Activated B cell treated with CpG ODN at 0.5 μM for 24 hours (primary cell): ENCODE data around the gene NUDT22. TPM values are rescaled to one million over a fixed set of nuclear protein-coding genes. Genes with fewer than 3 reads are reported as not detected.
A peak's percentile ranks its signal among the peaks of the same experiment; 100 is the strongest.

Source experiments
- ATAC-seq: fragments of 200-7000 bp; cut with Tn5 transposase; one replicate; pipeline ENCODE4 v1.10.0; 2021; ENCODE audit warnings: low read depth, mild to moderate bottlenecking, moderate library complexity
- CTCF ChIA-PET: fragments of 350-600 bp; sonication (Branson Sonifier 250); formaldehyde crosslinking; loops from one replicate; lab custom pipeline; 2021; ENCODE audit warnings: antibody characterized with exemption; lab: Charles Lee
- POLR2A ChIA-PET: fragments of 350-600 bp; sonication (Branson Sonifier 250); formaldehyde crosslinking; loops from one replicate; lab custom pipeline; 2021; ENCODE audit warnings: antibody characterized with exemption; lab: Charles Lee
- DNase-seq: peaks from one replicate; pipeline ENCODE4 v3.0.0; 2022
- H3K27ac Mint-ChIP-seq: one replicate; pipeline ENCODE4 v1.8.0; 2020; ENCODE audit warnings: mixed read lengths
- H3K27me3 Mint-ChIP-seq: one replicate; pipeline ENCODE4 v1.8.0; 2021; ENCODE audit warnings: mixed read lengths
- H3K36me3 Mint-ChIP-seq: one replicate; pipeline ENCODE4 v1.8.0; 2021; ENCODE audit warnings: low read depth, mixed read lengths
- H3K4me1 Mint-ChIP-seq: one replicate; pipeline ENCODE4 v1.8.0; 2021; ENCODE audit warnings: mixed read lengths
- H3K4me3 Mint-ChIP-seq: one replicate; pipeline ENCODE4 v1.8.0; 2020; ENCODE audit warnings: mild to moderate bottlenecking, mixed read lengths
- H3K9me3 Mint-ChIP-seq: one replicate; pipeline ENCODE4 v1.8.0; 2020; ENCODE audit warnings: mixed read lengths
- intact Hi-C: fragments of 100-400 bp; cut with micrococcal nuclease; formaldehyde crosslinking; loops from one replicate; pipeline ENCODE4 v1.15.1; 2024
- total RNA-seq: library from RNA; stranded (reverse); gene quantifications from 2 replicates; pipeline ENCODE4 v1.2.3, GENCODE V29; 2022
- TF ChIP-seq, protein P1 (sequence below): fragments of 200-600 bp; IDR thresholded peaks from one replicate; pipeline ENCODE4 v1.8.0; 2022; ENCODE audit warnings: antibody characterized with exemption, mild to moderate bottlenecking

The NUDT22 gene
- total RNA-seq, 1 donor from 2014 or later = 95.3 TPM

DNA sequence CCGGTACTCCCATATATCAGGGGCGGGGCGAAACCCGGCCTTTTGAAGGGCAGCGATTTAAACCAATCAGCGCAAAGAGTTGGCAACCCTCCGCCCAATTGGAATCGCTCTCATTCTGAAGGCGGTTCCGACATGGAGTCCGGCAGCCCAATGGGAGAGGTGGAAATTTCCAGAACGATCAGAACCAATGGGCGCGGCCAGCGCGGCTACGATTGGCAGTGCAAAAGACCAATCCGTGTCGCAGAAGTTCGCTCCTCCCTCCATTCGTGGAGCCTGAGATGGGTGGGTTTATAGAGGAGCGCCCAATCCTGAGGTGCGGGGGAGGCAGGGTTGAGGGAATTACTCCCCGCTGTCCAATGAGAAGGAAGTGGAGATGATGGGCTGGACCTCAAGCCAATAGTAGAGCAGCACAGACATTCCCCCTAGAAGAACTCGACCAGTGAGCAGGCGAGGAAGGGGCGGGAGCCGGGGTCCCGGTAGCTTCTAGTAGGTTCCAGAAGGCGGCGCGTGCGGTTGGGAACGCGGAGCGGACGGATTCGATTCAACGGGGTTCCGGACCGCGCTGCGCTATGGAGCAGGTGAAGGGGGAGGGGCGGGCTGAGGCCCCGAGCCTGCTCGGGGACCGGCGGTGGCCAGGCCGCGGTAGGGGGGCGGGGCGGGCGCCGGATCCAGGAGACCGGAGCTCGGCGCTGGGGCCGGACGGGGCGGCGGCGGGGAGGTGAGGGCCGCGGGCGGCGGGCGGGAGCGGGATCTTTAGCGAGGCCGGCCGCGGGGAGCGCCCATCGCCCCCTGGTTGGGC, 40.2 kb upstream of the NUDT22 start, which contains the start of gene STIP1:
Gene STIP1 (plus strand): TSS at position 479 of the 799 bp plus-strand sequence. CDS start 91 bp downstream, at position 570.
- DNase-seq (peak; percentile 93), ATAC-seq (peak; percentile 87)
- ChIA-PET CTCF (interaction anchor here (0.7 to 1.5 kb wide), 5 partner anchors 18 to 132 kb away, joined by 3 to 10 read pairs (median 4); partner anchors contain the start of genes FERMT3, FKBP2 and PRDX5), POLR2A (interaction anchor here (0.5 to 6.1 kb wide), 28 partner anchors 12 to 1373 kb away, joined by 3 to 92 read pairs (median 7); partner anchors contain the start of genes BAD, CCDC88B, ESRRA and FERMT3)
- Mint-ChIP-seq H3K9me3 (no peaks in the 10 kb centered on the region), H3K27me3 (no peaks in the 10 kb centered on the region), H3K4me3 (no peak within 1 kb of the TSS), H3K36me3 (peaks cover 19% of the 10 kb centered on the region), H3K27ac (peak within 1 kb of the TSS; percentile 97), H3K4me1 (peaks cover 27% of the 10 kb centered on the region)
- TF ChIP-seq, protein P1, sequence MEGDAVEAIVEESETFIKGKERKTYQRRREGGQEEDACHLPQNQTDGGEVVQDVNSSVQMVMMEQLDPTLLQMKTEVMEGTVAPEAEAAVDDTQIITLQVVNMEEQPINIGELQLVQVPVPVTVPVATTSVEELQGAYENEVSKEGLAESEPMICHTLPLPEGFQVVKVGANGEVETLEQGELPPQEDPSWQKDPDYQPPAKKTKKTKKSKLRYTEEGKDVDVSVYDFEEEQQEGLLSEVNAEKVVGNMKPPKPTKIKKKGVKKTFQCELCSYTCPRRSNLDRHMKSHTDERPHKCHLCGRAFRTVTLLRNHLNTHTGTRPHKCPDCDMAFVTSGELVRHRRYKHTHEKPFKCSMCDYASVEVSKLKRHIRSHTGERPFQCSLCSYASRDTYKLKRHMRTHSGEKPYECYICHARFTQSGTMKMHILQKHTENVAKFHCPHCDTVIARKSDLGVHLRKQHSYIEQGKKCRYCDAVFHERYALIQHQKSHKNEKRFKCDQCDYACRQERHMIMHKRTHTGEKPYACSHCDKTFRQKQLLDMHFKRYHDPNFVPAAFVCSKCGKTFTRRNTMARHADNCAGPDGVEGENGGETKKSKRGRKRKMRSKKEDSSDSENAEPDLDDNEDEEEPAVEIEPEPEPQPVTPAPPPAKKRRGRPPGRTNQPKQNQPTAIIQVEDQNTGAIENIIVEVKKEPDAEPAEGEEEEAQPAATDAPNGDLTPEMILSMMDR = no peak
- intact Hi-C loops = loop anchor here (1.0 to 2.0 kb wide), 10 partner anchors 19 to 347 kb away; partner anchors contain the start of genes DNAJC4, ESRRA, FERMT3 and FKBP2

DNA sequence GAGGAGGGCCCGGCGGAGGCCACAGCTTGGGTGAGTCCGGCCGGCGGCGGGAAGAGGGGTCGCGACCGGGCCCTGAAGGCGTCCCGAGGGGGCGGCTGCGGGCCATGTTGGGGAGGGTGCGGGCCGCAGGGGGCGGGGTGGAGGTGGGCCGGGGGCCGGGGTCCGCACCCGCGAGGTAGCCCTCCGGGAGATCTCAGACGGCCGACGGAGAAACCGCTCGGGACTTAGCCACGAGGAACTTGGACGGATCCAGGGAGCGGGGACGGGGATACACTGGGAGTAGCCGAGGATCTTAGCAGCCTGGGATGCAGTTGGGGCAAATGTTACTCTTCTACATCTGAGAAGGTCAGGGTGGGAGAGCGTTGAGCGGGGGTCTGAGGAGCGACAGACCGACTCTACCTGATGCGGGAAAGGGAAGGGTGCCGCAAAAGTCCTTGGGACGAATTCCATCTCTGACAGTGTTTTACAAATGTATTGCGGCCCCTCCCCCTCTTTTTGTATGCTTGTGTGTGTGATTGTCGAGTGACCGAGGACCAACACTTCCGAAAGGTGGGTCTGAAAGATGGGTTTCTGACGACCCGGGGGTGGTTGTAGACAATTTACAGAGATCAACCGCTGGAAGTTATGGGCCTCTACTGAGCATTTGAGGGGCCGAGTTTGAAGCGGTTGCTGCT, 39.4 kb upstream of the NUDT22 start:
- DNase-seq (no peak), ATAC-seq (no peak)
- Mint-ChIP-seq H3K4me1 (peaks cover 23% of the 10 kb centered on the region), H3K4me3 (no peak overlapping the region), H3K36me3 (peaks cover 19% of the 10 kb centered on the region), H3K9me3 (no peaks in the 10 kb centered on the region), H3K27me3 (no peaks in the 10 kb centered on the region), H3K27ac (no peak overlapping the region)
- ChIA-PET CTCF (interaction anchor here (0.9 to 1.5 kb wide), 4 partner anchors 18 to 131 kb away, joined by 3 to 10 read pairs (median 5); partner anchors contain the start of genes FERMT3, FKBP2 and PRDX5), POLR2A (interaction anchor here (0.7 to 6.1 kb wide), 19 partner anchors 11 to 1345 kb away, joined by 3 to 92 read pairs (median 11); partner anchors contain the start of genes BAD, CCDC88B, ESRRA and FERMT3)
- TF ChIP-seq, protein P1 = no peak
- intact Hi-C loops = loop anchor here (1.0 to 2.0 kb wide), 5 partner anchors 20 to 248 kb away; partner anchors contain the start of genes FERMT3, FKBP2, NUDT22 and TRPT1

DNA sequence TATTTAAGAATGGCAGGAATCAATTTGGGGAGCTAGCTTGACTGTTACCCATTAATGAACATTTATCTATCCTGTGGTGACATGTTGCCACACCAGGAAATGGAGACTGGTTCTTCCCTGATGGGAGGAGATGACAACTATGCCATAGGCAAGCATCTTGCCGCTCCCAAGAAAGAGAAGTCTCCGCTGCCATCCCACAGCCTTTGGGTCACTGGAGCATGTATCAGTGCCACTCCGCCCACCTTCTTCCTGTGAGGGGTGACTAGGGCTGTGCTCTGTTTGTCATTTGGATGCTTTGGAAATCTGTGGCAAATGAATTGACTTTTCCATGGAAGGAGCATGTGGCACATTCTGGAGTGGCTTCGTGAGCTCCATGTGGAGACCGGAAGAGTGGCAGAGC, 33.6 kb upstream of the NUDT22 start:
- ChIA-PET POLR2A (no interaction called here), CTCF (no interaction called here)
- Mint-ChIP-seq H3K4me3 (no peak overlapping the region), H3K27ac (no peak overlapping the region), H3K9me3 (no peaks in the 10 kb centered on the region), H3K27me3 (no peaks in the 10 kb centered on the region), H3K36me3 (peaks cover 66% of the 10 kb centered on the region), H3K4me1 (peaks cover 16% of the 10 kb centered on the region)
- intact Hi-C loops = no loop called here
- TF ChIP-seq, protein P1 = no peak
- no peak for DNase-seq
- ATAC-seq = no peak

DNA sequence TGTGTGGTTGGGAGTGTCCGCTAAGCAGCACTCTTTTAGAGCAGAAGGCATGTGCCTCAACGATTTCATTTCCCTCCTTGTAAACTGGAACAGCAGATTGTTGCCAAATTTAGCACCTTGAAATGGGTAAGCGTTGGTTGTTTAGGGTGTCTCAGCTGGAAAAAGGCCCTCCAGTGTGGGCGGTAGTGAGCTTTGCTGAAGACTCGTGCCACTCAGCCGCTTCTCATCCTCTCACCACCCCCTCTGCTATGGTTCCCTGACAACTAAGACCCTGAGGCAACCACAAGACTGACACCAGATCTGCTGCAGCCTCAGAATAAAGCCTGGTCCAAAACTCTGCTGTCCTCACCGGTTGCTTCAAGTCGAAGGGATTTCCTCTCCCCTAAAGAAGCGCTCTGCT, 29.4 kb upstream of the NUDT22 start:
- DNase-seq (no peak), ATAC-seq (no peak)
- H3K4me1 Mint-ChIP-seq = peaks cover 7% of the 10 kb centered on the region
- peaks cover 90% of the 10 kb centered on the region for H3K36me3 Mint-ChIP-seq
- CTCF ChIA-PET = interaction anchor here (1.3 kb wide), 1 partner anchor 8 kb away, joined by 4 read pairs; no protein-coding TSS in a partner anchor
- no peaks in the 10 kb centered on the region for H3K27me3 Mint-ChIP-seq
- TF ChIP-seq, protein P1 = no peak
- no peak overlapping the region for H3K4me3 Mint-ChIP-seq
- no peaks in the 10 kb centered on the region for H3K9me3 Mint-ChIP-seq
- POLR2A ChIA-PET = interaction anchor here (1.2 kb wide), 1 partner anchor 9 kb away, joined by 4 read pairs; the partner anchor contains the start of gene FERMT3
- intact Hi-C loops = no loop called here
- H3K27ac Mint-ChIP-seq = no peak overlapping the region
